CD8-positive, alpha-beta memory T cell (primary cell): ENCODE results near the gene VKORC1L1. TPM values are rescaled to one million over a fixed set of nuclear protein-coding genes. Genes with fewer than 3 reads are reported as not detected.
"Not testable (repeated sequence)": the region's sequence is repeated elsewhere in the genome, so short reads cannot be mapped to it uniquely, and the experiment has no call there.

Experiments
- CTCF ChIA-PET: fragments of 350-600 bp; sonication (Branson Sonifier 250); formaldehyde crosslinking; loops from one replicate; lab custom pipeline; 2021; ENCODE audit warnings: antibody characterized with exemption; lab: Charles Lee
- POLR2A ChIA-PET: fragments of 350-600 bp; sonication (Branson Sonifier 250); formaldehyde crosslinking; loops from one replicate; lab custom pipeline; 2021; ENCODE audit warnings: antibody characterized with exemption; lab: Charles Lee
- DNase-seq, 5 donors: peaks; one replicate each; pipeline versions ENCODE4 v3.0.0 to v3.0.0-alpha.2; 2020 to 2022; ENCODE audit warnings: mixed read lengths in 1 of 5
- H3K27ac ChIP-seq: one replicate; pipeline ENCODE4 v1.7.0; 2013; ENCODE audit warnings: low read depth, mild to moderate bottlenecking, low read length, moderate library complexity
- H3K27me3 ChIP-seq: 2 replicates; pipeline ENCODE4 v1.7.0; 2013; ENCODE audit warnings: low read length, mild to moderate bottlenecking; ENCODE audit not compliant: insufficient read depth, poor library complexity, severe bottlenecking
- H3K36me3 ChIP-seq: 2 replicates; pipeline ENCODE4 v1.7.0; 2013; ENCODE audit warnings: mild to moderate bottlenecking, low read length, moderate library complexity; ENCODE audit not compliant: insufficient read depth
- H3K4me1 ChIP-seq: 2 replicates; pipeline ENCODE4 v1.7.0; 2013; ENCODE audit warnings: mild to moderate bottlenecking, low read length, moderate library complexity; ENCODE audit not compliant: insufficient read depth
- H3K4me3 ChIP-seq: 2 replicates; pipeline ENCODE4 v1.7.0; 2013; ENCODE audit warnings: mild to moderate bottlenecking, low read length
- H3K9me3 ChIP-seq: 2 replicates; pipeline ENCODE4 v1.7.0; 2013; ENCODE audit warnings: mild to moderate bottlenecking, low read length
- H3K27ac Mint-ChIP-seq, 8 donors: one replicate each; pipeline ENCODE4 v1.8.0; 2020 to 2021; ENCODE audit warnings: mixed read lengths in 8 of 8, mild to moderate bottlenecking in 6 of 8, inconsistent platforms in 3 of 8, moderate library complexity in 3 of 8
- H3K27me3 Mint-ChIP-seq, 2 donors: one replicate each; pipeline ENCODE4 v1.8.0; 2020 to 2021; ENCODE audit warnings: mixed read lengths in 2 of 2, mild to moderate bottlenecking in 1 of 2, moderate library complexity in 1 of 2
- H3K36me3 Mint-ChIP-seq, 3 donors: one replicate each; pipeline ENCODE4 v1.8.0; 2020 to 2021; ENCODE audit warnings: mixed read lengths in 3 of 3, inconsistent platforms in 1 of 3, mild to moderate bottlenecking in 1 of 3
- H3K4me1 Mint-ChIP-seq, 3 donors: one replicate each; pipeline ENCODE4 v1.8.0; 2020 to 2021; ENCODE audit warnings: mixed read lengths in 3 of 3, inconsistent platforms in 1 of 3, mild to moderate bottlenecking in 1 of 3
- H3K4me3 Mint-ChIP-seq, 7 donors: one replicate each; pipeline ENCODE4 v1.8.0; 2020 to 2021; ENCODE audit warnings: mixed read lengths in 7 of 7, mild to moderate bottlenecking in 6 of 7, moderate library complexity in 4 of 7, inconsistent platforms in 2 of 7
- H3K9me3 Mint-ChIP-seq, 5 donors: one replicate each; pipeline ENCODE4 v1.8.0; 2020 to 2022; ENCODE audit warnings: mixed read lengths in 5 of 5, mild to moderate bottlenecking in 3 of 5, moderate library complexity in 2 of 5, inconsistent platforms in 1 of 5
- polyA plus RNA-seq: library from polyadenylated mRNA; unstranded; fragments of 300-500 nt; fragmentation: Illumina TruSeq; gene quantifications from one replicate; pipeline ENCODE4 v1.2.3, GENCODE V29; 2021
- total RNA-seq, 2 experiments: library from RNA; stranded (reverse); gene quantifications; one replicate each; pipeline ENCODE4 v1.2.3, GENCODE V29; 2021

The VKORC1L1 gene
- total and polyA plus RNA-seq, 3 experiments from 2014 or later, result 4.0 to 27.7 (median 26.2) TPM

GRCh38 chr7:65846008-65846570 is 26.8 kb upstream of the VKORC1L1 start:
- Histone ChIP-seq H3K4me1 (no peaks in the 10 kb centered on the region), H3K36me3 (no peaks in the 10 kb centered on the region), H3K9me3 (no peaks in the 10 kb centered on the region), H3K27ac (no peak overlapping the region), H3K4me3 (no peak overlapping the region), H3K27me3 (no peaks in the 10 kb centered on the region)
- H3K27me3 Mint-ChIP-seq, result no peaks in the 10 kb centered on the region
- H3K27ac Mint-ChIP-seq, result no peak overlapping the region
- no peak for DNase-seq
- ChIA-PET POLR2A (no interaction called here), CTCF (no interaction called here)
- no peaks in the 10 kb centered on the region for H3K36me3 Mint-ChIP-seq
- no peaks in the 10 kb centered on the region for H3K9me3 Mint-ChIP-seq
- no peak overlapping the region for H3K4me3 Mint-ChIP-seq
- H3K4me1 Mint-ChIP-seq, result no peaks in the 10 kb centered on the region

DNA sequence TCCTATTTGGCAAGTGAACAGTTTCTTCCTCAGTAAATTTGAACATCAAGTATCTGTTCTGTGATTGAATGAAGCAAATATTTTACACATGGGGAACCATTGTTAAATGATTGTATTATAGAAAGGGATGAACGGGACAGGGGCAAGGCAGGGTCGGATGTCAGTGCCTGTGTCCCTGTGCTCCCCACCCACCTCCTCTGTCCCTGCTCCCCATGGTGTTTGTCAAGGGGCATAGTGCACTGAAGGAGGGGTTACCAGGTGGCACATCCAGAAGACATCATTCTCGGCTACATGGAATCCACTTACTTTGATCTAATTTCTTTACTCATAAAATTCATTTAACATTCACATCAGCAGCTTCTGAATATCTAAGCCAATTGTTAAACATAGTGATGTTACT is 19.4 kb upstream of the VKORC1L1 start:
- POLR2A ChIA-PET, H3K27me3 Mint-ChIP-seq, H3K4me1 Mint-ChIP-seq: not testable (repeated sequence)

GRCh38 chr7:65853892-65854291 is 19.0 kb upstream of the VKORC1L1 start:
- H3K9me3 Mint-ChIP-seq, CTCF ChIA-PET, H3K4me1 ChIP-seq, H3K36me3 ChIP-seq, H3K9me3 ChIP-seq, POLR2A ChIA-PET, H3K27me3 ChIP-seq, H3K4me1 Mint-ChIP-seq, H3K27ac ChIP-seq, H3K4me3 Mint-ChIP-seq, H3K36me3 Mint-ChIP-seq, H3K27me3 Mint-ChIP-seq, H3K4me3 ChIP-seq, DNase-seq, H3K27ac Mint-ChIP-seq: not testable (repeated sequence)

More for the DNA sequence above, 19.4 kb upstream of the VKORC1L1 start:
- H3K9me3 ChIP-seq, DNase-seq, H3K36me3 Mint-ChIP-seq, H3K27me3 ChIP-seq, H3K27ac ChIP-seq, CTCF ChIA-PET, H3K9me3 Mint-ChIP-seq, H3K27ac Mint-ChIP-seq, H3K4me3 Mint-ChIP-seq, H3K4me1 ChIP-seq, H3K36me3 ChIP-seq, H3K4me3 ChIP-seq: not testable (repeated sequence)

DNA sequence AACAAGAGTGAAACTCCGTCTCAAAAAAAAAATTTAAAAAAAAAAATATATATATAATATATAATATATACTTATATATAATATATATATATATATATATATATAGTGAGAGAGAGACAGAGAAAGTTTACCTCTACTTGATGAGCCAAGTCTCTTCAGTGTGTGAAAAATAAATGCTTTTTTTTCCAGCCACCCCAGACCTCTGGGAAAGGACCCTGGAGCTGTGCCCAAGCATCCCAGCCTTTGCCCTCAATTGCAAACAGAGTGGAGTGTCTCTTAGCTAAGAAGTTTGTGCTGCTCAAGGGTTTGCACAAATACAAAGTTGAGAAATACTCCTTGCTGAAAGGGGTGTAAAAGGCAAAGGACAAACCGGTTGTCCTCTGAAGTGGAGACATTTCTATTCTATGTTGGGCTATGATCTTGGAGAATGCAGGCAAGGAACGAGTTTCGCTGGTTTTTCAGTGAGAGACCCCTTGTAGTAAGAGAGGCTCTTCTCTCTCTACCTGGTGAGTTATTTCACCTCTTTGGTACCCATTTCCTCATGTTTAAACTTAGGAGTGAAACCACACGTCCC is 15.5 kb upstream of the VKORC1L1 start:
- POLR2A ChIA-PET, result not testable (repeated sequence)
- CTCF ChIA-PET, result interaction anchor here (1.4 kb wide), 1 partner anchor 16 kb away, joined by 3 read pairs; no protein-coding TSS in a partner anchor

GRCh38 chr7:65858660-65859059 is 14.2 kb upstream of the VKORC1L1 start:
- H3K27me3 Mint-ChIP-seq, CTCF ChIA-PET, H3K9me3 ChIP-seq, H3K4me1 Mint-ChIP-seq, H3K27me3 ChIP-seq, H3K9me3 Mint-ChIP-seq, H3K4me1 ChIP-seq, H3K27ac Mint-ChIP-seq, H3K36me3 Mint-ChIP-seq, H3K36me3 ChIP-seq, H3K4me3 ChIP-seq, H3K27ac ChIP-seq, H3K4me3 Mint-ChIP-seq, POLR2A ChIA-PET, DNase-seq: not testable (repeated sequence)

More for the DNA sequence above, 15.5 kb upstream of the VKORC1L1 start:
- not testable (repeated sequence) for H3K9me3 ChIP-seq, H3K27ac ChIP-seq, H3K4me1 Mint-ChIP-seq, H3K4me3 Mint-ChIP-seq, H3K36me3 Mint-ChIP-seq, H3K4me1 ChIP-seq, DNase-seq, H3K4me3 ChIP-seq, H3K36me3 ChIP-seq, H3K27me3 ChIP-seq, H3K27ac Mint-ChIP-seq, H3K9me3 Mint-ChIP-seq, H3K27me3 Mint-ChIP-seq

DNA sequence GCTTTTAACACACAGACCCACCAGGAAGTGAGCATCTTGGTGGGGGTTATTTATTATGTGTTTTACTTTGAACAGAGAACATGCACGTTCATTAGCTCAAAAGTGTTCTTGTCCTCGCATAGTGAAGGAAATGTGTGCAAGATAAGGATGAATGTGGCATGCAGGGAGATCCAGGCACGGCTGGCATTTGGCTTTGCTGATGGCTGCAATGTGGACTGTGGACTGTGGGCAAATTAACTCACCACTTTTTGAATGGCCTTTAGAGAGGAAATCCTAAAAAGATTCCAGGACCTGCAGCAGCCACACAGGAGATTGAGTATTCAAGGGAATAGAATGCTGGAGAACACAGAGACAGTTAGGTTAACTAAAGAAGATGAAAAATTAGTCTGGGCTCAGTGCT is 6.6 kb upstream of the VKORC1L1 start:
- DNase-seq, H3K36me3 Mint-ChIP-seq, H3K4me3 Mint-ChIP-seq, H3K27ac Mint-ChIP-seq, H3K4me1 Mint-ChIP-seq, CTCF ChIA-PET, H3K27me3 ChIP-seq, H3K4me1 ChIP-seq, H3K9me3 ChIP-seq, H3K27ac ChIP-seq, H3K36me3 ChIP-seq, H3K9me3 Mint-ChIP-seq, H3K27me3 Mint-ChIP-seq, POLR2A ChIA-PET, H3K4me3 ChIP-seq: not testable (repeated sequence)

DNA sequence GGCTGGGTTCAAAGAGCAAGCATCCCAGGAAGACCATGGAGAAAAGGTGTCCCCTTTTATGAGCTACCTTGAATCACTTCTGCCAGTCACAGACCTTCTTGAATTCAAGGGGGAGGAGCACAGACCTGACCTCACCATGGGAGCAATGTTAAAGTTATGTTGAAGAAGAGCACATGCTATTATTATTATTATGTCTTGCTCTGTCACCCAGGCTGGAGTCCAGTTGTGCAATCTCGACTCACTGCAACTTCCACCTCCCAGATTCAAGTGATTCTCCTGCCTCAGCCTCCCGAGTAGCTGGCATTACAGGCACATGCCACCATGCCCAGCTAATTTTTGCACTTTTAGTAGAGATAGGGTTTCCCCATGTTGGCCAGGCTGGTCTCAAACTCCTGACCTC is 5.2 kb upstream of the VKORC1L1 start:
- H3K9me3 ChIP-seq, H3K4me1 Mint-ChIP-seq, H3K27me3 ChIP-seq, H3K27ac Mint-ChIP-seq, DNase-seq, H3K4me1 ChIP-seq, H3K9me3 Mint-ChIP-seq, H3K36me3 ChIP-seq, POLR2A ChIA-PET, H3K36me3 Mint-ChIP-seq, H3K4me3 ChIP-seq, H3K27me3 Mint-ChIP-seq, H3K27ac ChIP-seq, CTCF ChIA-PET, H3K4me3 Mint-ChIP-seq: not testable (repeated sequence)

GRCh38 chr7:65869312-65869711 is 3.6 kb upstream of the VKORC1L1 start:
- H3K4me1 Mint-ChIP-seq, H3K4me3 ChIP-seq, H3K27me3 Mint-ChIP-seq, H3K27ac Mint-ChIP-seq, H3K27me3 ChIP-seq, H3K9me3 ChIP-seq, H3K27ac ChIP-seq, POLR2A ChIA-PET, CTCF ChIA-PET, H3K4me3 Mint-ChIP-seq, H3K4me1 ChIP-seq, DNase-seq, H3K36me3 ChIP-seq, H3K36me3 Mint-ChIP-seq, H3K9me3 Mint-ChIP-seq: not testable (repeated sequence)

DNA sequence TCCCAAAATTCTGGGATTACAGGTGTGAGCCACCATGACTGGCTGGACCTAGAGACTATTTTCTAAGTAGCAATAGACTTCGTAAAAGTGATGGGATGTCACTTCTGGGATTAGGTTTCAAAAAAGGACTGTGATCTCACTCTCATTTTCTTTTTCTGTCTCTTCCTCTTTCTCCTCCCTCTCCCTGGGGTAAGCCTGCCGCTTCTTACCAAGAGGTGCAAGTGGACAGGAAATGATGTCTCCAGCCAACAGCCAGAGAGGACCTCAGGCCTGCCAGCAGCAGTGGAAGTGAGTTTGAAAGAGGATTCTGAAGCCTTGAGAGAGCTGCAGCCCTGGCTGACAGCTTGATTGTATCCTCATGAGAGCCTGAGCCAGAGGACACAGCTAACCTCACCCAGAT is 1.4 kb upstream of the VKORC1L1 start:
- H3K4me3 ChIP-seq, H3K36me3 Mint-ChIP-seq, H3K27ac ChIP-seq, POLR2A ChIA-PET, H3K4me1 ChIP-seq, H3K27me3 ChIP-seq, H3K4me3 Mint-ChIP-seq, DNase-seq, CTCF ChIA-PET, H3K9me3 Mint-ChIP-seq, H3K27me3 Mint-ChIP-seq, H3K9me3 ChIP-seq, H3K27ac Mint-ChIP-seq, H3K36me3 ChIP-seq: not testable (repeated sequence)
- peaks cover 5 to 12% (median 6%) of the 10 kb centered on the region in 3 donors for H3K4me1 Mint-ChIP-seq
